Measurements from ENCODE around the gene CTTN.

DNA sequence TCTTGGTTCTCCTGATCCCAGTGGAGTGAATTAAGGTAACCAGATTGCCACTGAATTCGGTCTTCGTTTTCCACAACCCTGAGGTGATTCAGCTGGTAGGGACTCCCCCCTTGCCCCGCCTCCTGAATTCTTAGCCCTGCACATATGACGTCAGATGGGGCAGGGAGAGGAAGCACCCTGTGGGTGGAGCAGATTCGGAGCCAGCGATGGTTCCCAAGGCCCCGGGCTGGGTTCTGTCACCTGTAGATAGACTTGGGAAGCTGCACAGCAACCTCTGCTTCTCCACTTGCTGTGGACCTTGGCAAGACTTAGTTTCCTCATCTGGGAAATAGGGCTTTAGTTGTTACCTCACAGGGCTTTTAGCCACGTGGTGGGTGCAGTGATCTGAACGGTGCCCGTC, 67.8 kb downstream of the CTTN start:
- TF ChIP-seq, protein P1, sequence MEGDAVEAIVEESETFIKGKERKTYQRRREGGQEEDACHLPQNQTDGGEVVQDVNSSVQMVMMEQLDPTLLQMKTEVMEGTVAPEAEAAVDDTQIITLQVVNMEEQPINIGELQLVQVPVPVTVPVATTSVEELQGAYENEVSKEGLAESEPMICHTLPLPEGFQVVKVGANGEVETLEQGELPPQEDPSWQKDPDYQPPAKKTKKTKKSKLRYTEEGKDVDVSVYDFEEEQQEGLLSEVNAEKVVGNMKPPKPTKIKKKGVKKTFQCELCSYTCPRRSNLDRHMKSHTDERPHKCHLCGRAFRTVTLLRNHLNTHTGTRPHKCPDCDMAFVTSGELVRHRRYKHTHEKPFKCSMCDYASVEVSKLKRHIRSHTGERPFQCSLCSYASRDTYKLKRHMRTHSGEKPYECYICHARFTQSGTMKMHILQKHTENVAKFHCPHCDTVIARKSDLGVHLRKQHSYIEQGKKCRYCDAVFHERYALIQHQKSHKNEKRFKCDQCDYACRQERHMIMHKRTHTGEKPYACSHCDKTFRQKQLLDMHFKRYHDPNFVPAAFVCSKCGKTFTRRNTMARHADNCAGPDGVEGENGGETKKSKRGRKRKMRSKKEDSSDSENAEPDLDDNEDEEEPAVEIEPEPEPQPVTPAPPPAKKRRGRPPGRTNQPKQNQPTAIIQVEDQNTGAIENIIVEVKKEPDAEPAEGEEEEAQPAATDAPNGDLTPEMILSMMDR (IDR thresholded peaks at IDR 0.05) = no peak
- no peak for TF ChIP-seq POLR2A (IDR thresholded peaks at IDR 0.05)
